Measurements from ENCODE around the gene APP.

The APP gene

DNA sequence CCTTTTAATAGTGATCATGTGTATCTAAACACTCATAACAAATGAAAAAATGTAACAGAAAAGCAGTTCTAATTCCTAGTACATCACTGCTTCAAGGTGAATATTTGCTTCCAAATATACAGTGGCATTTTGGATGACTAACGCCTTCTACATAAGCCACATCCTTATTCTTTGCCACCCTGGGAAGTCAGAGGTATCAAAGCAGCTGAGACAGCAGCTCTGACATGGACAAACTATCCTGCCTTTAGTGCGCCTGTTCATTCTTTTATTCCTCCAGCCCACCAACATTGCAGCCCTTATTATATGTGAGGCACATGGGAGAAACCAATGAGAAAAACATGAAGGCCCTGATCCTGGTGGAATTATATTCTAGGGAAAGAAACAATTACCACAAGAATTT, 183.0 kb downstream of the APP start:
- no peak for DNase-seq (ENCODE audit: extremely low read depth in 1 of 2, low read depth in 1 of 2)

DNA sequence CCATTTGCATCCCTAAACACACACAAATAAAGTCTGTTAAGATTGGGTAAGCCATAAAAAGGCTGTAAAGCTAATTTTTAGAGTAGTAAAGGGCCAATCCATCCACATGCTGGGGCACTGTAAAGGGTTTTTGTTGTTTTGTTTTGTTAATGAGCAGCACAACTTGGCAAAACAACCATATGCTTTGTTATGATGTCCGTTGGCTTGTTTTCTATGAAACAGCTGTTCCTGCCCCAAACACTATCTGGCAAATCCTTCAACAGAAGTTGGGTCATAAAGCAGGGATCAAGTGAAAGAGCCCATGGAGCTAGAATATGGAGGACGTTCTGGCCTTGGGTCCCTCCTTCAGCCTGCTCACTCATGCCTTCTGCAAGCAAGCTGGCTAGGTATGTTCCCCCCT, 183.6 kb downstream of the APP start:
- no peak for DNase-seq (ENCODE audit: extremely low read depth in 1 of 2, low read depth in 1 of 2)

DNA sequence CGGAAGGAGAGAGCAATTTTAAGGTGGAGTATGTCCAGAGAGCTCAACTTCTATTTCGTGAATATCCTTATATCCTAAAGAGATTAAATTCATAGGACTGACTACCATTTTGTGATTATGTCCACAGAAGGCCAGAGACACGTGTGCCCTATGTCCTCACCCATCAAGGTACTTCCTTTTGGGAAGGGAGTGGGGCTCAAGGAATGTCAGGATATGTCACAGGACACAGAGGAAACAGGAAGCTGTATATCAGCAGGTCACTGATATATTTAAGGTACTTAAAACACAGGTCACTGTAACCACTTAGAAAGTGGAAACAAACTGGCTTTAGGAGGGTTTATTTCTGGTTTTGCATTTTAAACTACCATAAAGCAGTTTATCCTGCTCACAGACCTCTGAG, 184.6 kb downstream of the APP start:
- DNase-seq (ENCODE audit: extremely low read depth in 1 of 2, low read depth in 1 of 2): no peak

DNA sequence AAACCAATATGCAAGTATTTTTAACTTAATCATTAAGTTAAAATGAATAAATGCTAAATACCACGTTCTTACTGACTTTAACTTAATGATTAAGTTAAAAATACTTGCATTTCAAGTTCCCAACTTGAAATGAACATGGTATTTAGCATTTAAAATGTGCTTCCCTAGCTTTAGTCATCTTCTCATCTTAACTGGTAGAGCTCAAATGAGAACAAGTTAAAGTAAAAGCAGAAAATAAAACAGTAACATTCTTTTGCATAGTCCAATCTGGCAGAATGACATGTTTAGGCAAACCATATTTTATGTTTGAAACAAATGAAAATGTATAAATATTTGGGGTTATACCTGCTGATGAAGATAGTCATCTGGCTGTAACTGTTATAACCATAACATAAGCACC, 186.0 kb downstream of the APP start:
- DNase-seq (ENCODE audit: extremely low read depth in 1 of 2, low read depth in 1 of 2): no peak

DNA sequence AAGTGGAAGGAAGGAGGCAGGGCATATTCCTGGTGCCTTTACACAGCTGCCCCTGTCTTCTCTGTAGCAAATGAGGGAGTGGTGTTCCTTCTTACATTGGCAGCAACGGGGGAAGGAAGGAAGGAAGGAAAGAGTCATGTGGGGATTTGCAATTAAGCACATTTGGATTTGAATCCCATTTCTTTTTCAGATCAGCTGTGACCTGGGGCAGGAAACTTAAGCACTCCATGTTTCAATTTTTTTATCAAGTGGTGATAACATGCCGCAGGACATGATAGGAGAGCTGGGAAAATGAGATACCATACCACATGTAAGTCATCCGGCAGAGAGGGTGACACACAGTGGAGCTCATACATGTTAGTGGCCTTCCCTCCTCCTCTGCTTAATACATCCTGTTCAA, 186.8 kb downstream of the APP start:
- DNase-seq (ENCODE audit: extremely low read depth in 1 of 2, low read depth in 1 of 2): no peak

DNA sequence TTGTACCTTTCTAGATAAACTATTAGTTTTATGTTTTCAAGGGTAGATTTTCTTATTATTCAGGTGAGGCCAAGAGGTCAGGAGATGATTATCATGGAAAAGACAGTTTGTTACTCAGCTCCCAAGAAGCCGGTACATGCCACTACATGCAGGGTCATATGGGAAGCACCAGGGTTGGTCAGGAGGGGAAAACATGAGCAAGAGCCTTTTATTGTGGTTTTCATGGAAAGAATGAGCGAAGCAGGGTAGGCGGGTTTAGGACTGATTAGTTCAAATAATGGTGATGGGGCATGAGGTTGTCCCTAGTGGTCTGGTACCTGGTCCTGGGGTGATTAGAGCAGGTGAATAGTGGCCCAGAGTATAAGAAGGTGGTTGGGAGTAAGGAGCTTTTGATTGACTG, 189.9 kb downstream of the APP start:
- no peak for DNase-seq (ENCODE audit: extremely low read depth in 1 of 2, low read depth in 1 of 2)

DNA sequence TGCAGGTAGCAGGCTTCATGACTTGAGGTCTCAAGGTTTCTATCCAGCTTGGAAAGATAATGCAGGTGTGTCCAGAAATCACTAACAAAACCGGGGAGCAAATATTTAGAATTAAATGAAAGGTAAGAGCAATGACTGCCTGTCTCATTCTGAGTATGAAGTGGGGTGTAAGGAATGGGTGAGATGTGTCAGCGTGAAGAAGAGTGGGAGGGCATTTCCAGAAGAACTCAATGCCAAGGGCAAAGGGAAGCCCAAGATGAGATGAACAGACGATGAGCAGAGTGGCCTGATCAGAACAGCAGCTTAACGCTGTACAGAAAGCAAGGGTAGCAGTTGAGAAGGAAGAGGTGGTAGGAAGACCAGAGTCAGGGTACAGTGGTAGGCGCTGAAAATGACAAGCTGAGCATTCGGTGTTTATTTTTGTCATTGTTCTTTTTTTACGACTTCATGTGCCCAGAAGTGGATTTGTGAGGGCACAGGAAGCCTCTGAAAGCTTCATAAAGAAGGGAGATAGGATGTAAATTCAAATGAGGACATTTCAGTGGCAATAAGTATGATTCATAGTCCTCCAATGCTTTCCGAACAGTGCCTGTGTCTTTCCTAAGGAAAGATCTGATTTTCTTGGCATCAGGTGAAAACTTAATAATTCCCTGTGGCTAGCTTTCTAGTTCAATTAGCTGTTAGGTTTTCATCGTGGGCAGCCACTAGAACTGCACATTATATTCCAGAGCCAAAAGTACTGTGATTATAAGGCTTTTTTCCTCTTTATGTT, 190.5 kb downstream of the APP start:
- DNase-seq (ENCODE audit: extremely low read depth in 1 of 2, low read depth in 1 of 2): no peak

DNA sequence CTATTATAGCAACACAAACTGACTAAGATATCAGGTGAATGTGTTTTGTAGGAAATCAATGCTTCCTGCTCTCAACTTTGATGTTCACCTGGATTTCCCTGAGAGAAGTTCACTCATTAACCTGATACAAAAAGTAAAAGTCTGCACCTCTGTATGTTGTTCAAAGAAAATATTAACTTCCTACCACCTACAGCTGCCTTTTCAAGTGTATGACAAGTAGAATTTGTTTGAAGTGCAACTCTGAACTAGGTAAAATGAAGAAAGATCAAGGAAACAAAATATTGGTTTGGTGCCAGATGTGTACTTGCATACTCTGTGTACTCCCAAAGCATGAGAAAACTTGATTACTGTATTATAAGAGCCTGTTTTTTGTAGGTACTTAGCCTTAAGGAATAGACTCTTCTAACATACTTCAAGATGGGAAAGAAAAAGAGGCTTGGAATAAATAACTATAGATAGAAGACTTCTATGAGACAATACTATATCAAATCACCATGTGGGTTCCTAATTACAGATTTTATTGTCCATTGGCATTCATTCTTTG, 193.4 kb downstream of the APP start:
- no peak for DNase-seq (ENCODE audit: extremely low read depth in 1 of 2, low read depth in 1 of 2)

DNA sequence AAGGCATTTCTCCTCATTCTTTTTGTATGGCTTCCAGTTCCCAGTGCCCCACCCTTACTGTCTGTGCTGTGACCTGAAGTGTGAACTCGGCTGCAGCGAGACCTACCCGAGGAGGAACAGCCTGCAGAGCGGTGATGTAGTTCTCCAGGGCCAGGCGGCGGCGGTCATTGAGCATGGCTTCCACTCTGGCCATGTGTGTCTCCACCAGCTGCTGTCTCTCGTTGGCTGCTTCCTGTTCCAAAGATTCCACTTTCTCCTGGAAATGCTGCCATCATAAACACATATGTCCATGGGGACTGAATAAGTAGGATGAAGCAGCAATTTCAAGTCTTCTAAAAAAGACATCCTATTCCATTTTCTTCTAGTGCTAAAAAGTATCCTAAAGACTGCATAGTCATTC, 195.6 kb downstream of the APP start:
- DNase-seq (ENCODE audit: extremely low read depth in 1 of 2, low read depth in 1 of 2): no peak

DNA sequence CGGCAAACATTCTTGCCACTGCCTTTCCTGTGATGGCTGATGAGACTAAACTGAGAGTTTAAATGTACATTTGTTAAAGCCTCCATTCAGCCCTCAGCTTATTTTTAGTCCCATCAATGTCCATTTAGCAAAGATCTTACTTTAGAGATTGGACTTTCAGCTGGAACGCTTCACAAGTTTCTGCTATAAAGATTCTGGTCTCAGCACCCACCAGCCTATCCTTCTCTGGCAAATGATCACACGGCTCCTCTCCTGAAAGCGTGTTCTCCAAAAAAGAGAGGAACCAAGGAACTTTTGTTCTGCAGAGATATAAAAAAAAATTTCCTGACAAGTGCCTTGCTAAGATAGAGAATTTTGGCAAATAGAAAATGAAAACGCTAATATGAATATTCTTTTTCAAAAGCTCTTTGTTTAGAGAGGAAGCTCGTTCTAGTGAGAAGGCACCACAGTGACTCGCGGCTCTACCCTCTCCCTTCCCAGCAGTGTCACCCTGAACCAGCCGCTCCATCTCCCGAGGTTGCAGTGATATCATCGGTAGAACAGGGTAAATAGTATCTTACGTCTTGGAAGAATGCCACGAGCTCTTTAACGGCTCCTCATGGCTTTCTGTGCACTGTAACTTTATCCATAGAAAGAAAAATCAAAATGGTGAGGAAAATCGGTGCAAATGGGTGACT, 200.2 kb downstream of the APP start:
- DNase-seq (ENCODE audit: extremely low read depth in 1 of 2, low read depth in 1 of 2): no peak

DNA sequence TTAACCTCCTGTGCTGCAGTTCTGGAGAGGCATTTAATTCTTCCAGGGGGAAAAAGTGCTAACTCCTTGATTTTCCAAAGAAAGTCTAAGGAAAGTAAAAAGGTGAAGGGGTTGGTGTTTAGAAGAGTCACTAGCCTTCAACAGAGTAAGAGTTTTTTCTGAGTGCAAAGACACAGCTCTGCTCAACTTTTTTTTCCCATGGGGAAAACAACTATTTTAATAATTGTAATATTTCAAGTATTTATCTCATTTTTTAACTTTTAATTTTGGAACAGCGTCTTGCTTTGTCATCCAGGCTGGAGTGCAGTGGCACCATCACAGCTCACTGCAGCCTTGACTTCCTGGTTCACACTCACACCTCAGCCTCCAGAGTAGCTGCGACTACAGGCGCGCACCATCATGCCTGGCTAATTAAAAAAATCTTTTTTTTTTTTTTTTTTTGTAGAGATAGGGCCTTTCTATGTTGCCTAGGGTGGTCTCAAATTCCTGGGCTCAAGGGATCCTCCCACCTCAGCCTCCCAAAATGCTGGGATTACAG, 202.6 kb downstream of the APP start:
- DNase-seq (ENCODE audit: extremely low read depth in 1 of 2, low read depth in 1 of 2): no peak

DNA sequence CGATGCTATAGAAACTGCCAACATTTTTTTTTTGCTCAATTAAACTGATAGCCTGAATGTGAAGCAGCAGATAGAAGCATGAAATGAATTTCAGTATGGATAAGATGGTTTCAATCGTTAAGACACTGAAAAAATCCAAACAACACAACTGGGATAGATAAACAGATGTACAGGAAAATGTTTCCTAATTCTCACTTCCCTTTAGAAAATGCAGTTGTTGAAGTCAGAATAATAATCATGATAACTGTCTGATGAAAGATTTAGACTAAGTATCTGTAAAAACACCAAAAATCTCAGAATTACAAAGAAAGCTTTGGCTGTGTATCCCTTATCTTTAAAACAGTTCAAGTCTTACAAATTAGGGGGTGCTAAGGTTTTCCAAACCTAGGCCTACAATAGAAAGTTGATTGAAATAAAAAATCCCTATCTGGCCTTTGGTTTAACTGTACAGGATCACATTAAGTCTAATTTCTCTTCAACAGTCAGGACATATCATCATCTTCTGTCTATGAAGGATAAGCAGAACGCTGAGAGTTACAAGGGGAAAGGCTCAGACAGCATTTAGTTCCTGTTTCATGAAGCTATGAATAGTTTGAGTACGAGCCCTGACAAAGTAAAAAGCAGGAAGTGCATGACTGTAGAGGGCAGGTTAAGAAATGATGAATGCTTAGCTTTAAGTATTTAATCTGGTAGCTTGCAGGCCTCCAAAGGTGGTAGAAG, 203.2 kb downstream of the APP start:
- no peak for DNase-seq (ENCODE audit: extremely low read depth in 1 of 2, low read depth in 1 of 2)

DNA sequence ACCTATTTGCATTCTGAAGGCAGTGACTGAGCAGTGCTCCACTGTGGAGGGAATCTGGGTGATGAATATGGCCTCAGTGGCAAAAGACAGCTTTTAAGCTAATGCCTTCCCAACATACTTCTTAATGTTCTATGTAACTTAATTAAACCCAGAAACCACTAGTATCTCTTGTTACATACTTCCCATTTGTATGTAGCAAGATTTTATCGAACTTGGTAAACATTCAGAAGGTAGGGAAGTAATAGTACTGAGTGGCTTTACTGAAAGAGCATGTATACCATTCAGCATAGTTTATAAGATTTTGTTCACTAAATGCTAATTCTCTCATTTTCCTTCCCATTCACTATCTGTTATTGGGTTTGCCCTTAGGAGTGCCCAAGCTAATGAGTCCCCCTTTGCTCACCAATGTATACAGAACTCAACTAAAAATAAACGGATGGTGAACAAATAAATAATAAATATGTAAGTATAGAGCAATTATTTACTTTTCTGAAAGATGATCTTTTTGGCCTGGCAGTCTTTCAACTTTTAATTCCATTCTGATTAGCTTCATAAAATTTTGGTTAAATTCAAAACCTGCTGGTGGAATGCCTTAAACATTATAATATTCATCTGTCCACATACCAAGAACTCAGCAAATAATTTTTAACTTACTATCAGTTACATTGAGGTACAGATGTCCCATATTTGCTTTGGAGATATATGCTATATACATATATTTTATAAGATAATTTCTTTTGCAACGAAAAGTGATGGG, 204.4 kb downstream of the APP start:
- DNase-seq (ENCODE audit: extremely low read depth in 1 of 2, low read depth in 1 of 2): no peak

DNA sequence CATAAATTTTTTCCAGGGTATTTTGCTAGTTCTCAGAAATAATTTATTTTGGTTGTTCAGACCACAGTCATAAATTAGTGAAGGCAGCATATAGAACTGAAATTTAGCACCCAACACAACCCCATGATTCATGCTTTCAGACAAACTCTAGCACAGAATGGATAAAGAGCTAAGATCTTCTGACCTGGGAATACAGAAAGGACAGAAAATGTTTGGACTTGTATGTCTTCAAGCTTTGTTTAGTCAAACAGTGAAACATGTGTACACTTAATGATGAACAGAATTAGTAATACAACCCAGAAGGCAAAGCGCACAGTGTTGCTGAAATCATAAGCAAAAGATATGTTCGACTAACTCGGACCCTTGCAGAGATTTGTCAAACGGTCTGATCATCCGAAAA, 205.6 kb downstream of the APP start:
- DNase-seq (ENCODE audit: extremely low read depth in 1 of 2, low read depth in 1 of 2): no peak

DNA sequence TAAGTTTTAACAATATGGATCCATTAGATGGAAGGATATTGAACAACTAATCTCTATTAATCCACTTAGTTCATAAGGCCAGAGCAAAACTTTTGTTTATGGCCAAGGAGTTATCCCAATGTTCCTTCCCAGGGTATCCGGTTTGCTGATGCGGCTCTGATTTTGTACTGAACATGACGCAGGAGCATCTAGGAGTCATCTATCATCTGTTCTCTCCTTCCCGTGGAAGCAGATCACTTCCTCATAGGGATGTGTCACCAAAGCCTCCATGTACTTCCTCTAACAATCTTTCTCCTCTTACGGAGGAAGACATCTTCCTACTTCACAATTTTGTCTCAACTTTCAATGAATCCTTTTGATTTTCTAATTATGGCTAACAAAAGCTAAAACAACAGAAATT, 206.6 kb downstream of the APP start:
- no peak for DNase-seq (ENCODE audit: extremely low read depth in 1 of 2, low read depth in 1 of 2)

DNA sequence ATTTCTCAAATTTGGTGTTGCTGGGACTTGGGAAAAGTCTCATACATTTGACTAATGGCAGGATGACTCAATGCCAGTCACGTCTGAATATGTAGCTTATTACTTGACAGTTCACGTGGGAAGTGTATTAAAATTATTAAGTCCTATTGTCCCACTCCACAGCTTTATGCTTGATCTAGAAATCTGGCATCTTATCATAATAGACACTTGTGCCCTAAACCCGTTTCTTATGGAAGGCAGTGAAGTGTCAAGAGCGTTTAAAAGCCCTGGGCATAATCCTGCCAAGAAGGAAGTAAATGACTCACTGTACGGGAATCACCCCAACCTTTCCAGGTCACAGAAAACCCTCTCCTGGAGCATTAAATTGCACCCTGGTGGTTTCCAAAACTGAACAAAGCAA, 207.4 kb downstream of the APP start:
- DNase-seq (ENCODE audit: extremely low read depth in 1 of 2, low read depth in 1 of 2): no peak

DNA sequence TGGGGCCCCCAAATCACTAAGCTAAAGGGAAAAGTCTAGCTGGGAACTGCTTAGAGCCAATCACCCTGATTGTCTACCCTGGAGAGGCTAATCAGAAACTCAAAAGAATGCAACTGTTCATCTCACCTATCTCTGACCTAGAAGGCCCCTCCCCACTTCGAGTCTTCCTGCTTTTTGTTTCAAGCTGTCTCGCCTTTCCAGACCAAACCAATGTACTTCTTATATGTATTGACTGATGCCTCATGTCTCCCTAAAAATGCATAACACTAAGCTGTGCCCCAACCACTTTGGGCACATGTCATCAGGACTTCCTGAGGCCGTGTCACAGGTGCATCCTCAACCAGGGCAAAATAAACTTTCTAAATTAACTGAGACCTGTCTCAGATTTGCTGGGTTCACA, 209.5 kb downstream of the APP start:
- no peak for DNase-seq (ENCODE audit: extremely low read depth in 1 of 2, low read depth in 1 of 2)

DNA sequence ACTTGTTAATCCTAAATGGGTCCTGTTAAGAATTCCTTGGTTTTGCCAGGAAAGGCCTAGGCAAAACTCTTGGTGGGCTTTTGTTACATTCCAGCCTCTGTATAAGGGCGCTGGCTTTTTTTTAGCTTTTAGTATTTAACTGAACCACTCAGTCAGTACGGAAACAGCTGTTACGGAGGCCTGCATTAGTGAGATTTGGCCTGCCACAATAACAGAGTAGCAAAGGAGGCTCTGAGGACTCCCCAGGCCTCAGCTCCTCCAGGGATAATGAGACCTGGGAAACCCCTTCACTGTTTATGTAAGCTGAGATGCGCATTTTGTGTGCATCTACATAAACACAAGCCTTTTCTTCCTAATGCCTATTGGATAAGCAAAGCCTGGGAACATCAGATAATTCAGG, 210.2 kb downstream of the APP start:
- no peak for DNase-seq (ENCODE audit: extremely low read depth in 1 of 2, low read depth in 1 of 2)

DNA sequence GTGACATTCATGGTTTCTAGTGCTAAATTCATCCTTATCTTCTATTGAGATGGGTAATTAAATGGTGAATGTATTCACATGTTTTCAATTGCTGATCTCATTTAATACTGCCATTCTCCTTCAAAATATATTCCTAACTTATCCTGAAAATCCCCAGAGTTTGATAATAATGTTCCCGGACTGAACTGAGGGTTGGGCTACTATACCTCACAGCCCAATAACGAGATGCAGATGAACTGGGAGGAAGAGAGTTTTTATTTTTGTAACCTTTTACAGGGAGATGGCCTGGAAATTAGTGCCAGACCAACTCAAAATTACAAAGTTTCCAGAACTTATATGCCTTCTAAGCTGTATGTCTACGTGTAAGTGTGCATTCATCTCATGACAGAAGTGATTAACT, 210.8 kb downstream of the APP start:
- DNase-seq (ENCODE audit: extremely low read depth in 1 of 2, low read depth in 1 of 2): no peak

DNA sequence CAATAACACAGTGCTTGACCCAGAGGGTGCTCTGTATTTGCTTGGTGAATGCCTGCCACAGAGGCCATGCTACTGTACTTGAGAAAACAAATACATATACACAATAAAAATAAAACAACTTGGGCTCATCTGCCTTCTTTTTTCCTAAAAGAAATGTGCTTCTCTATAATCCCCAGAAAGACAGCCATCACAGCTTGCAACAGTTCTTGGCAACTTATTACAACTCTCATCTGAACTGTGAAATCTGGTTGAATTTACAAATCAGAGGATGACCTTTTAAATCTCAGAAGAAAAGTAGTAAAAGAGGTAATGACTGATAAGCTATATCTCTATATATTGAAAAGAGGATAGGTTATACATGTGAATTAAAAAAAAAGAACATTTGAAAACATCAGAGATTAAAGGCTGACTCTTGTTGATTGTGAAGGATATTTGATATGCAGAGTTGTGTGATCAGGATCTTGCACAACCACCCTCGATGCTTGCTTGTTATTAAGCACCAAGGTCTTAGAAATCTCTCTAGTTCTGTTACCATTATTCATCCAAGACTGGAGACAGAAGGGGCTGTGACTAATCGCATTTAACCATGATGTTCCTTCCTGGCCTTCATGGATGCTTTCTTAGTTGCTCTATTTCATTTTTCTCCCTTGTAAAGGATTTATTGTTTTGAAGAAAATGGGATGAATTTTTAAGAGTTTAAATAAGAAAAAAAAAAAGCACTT, 213.4 kb downstream of the APP start:
- DNase-seq (ENCODE audit: extremely low read depth in 1 of 2, low read depth in 1 of 2): no peak
